Neuronal stem cell (in vitro differentiated cells): Measurements from ENCODE around the gene GSG1L2.
A peak's percentile ranks its signal among the peaks of the same experiment; 100 is the strongest.

Experiments
- DNase-seq: peaks from one replicate; pipeline ENCODE4 v3.0.0-alpha.2; 2013; ENCODE audit warnings: low spot score
- H2AFZ ChIP-seq: one replicate; pipeline ENCODE4 v1.6.1; 2013; ENCODE audit warnings: mild to moderate bottlenecking, low read length, inconsistent platforms
- H2AK5ac ChIP-seq: 2 replicates; pipeline ENCODE4 v1.6.1; 2013; ENCODE audit warnings: low read depth, mild to moderate bottlenecking, inconsistent platforms, low read length, moderate library complexity, mixed read lengths
- H2BK120ac ChIP-seq: 2 replicates; pipeline ENCODE4 v1.6.1; 2013; ENCODE audit warnings: low read depth, mild to moderate bottlenecking, inconsistent platforms, low read length, moderate library complexity, mixed read lengths
- H2BK12ac ChIP-seq: one replicate; pipeline ENCODE4 v1.6.1; 2013; ENCODE audit warnings: low read length, inconsistent platforms
- H2BK15ac ChIP-seq: 2 replicates; pipeline ENCODE4 v1.6.1; 2013; ENCODE audit warnings: mild to moderate bottlenecking, low read length, inconsistent platforms, mixed read lengths
- H2BK5ac ChIP-seq: one replicate; pipeline ENCODE4 v1.6.1; 2013; ENCODE audit warnings: inconsistent platforms, mild to moderate bottlenecking, low read length, moderate library complexity
- H3K14ac ChIP-seq: one replicate; pipeline ENCODE4 v1.6.1; 2013; ENCODE audit warnings: low read length, inconsistent platforms
- H3K18ac ChIP-seq: 2 replicates; pipeline ENCODE4 v1.6.1; 2013; ENCODE audit warnings: low read length, inconsistent platforms
- H3K23ac ChIP-seq: 2 replicates; pipeline ENCODE4 v1.6.1; 2013; ENCODE audit warnings: low read depth, mild to moderate bottlenecking, mixed read lengths, low read length, inconsistent platforms; ENCODE audit not compliant: poor library complexity
- H3K27ac ChIP-seq: replicated peaks from 3 replicates; pipeline ENCODE4 v1.5.1; 2013; ENCODE audit warnings: low read length, inconsistent platforms
- H3K27me3 ChIP-seq, 3 experiments: 2 replicates each; pipeline ENCODE4 v1.6.1; 2013; ENCODE audit warnings: low read length in 3 of 3, mild to moderate bottlenecking in 2 of 3, inconsistent platforms in 1 of 3, low read depth in 1 of 3, mixed read lengths in 1 of 3, moderate library complexity in 1 of 3; ENCODE audit not compliant: control insufficient read depth in 3 of 3, insufficient read depth in 3 of 3
- H3K36me3 ChIP-seq, 2 donors: replicated peaks in 1 of 2; 2 replicates each; pipeline ENCODE4 v1.6.1; 2013; ENCODE audit warnings: low read length in 2 of 2; ENCODE audit not compliant: control insufficient read depth in 2 of 2, insufficient read depth in 2 of 2
- H3K4ac ChIP-seq: 2 replicates; pipeline ENCODE4 v1.6.1; 2013; ENCODE audit warnings: inconsistent platforms, mild to moderate bottlenecking, low read length, moderate library complexity
- H3K4me1 ChIP-seq, 2 donors: 1 replicate in 1 of 2; 2 replicates in 1 of 2; pipeline ENCODE4 v1.6.1; 2013; ENCODE audit warnings: low read length in 2 of 2, low read depth in 1 of 2; ENCODE audit not compliant: control insufficient read depth in 2 of 2, insufficient read depth in 1 of 2
- H3K4me2 ChIP-seq: one replicate; pipeline ENCODE4 v1.6.1; 2013; ENCODE audit warnings: mild to moderate bottlenecking, low read length, inconsistent platforms; ENCODE audit not compliant: insufficient read depth, poor library complexity, severe bottlenecking
- H3K4me3 ChIP-seq, 2 donors: 2 replicates each; pipeline ENCODE4 v1.5.1; 2013; ENCODE audit warnings: low read length in 2 of 2, mild to moderate bottlenecking in 2 of 2, inconsistent platforms in 1 of 2, moderate library complexity in 1 of 2
- H3K79me1 ChIP-seq: one replicate; pipeline ENCODE4 v1.6.1; 2013; ENCODE audit warnings: low read depth, mild to moderate bottlenecking, inconsistent platforms, low read length, moderate library complexity
- H3K9ac ChIP-seq: one replicate; pipeline ENCODE4 v1.6.1; 2013; ENCODE audit warnings: mild to moderate bottlenecking, low read depth, low read length, inconsistent platforms; ENCODE audit not compliant: poor library complexity
- H3K9me3 ChIP-seq, 2 donors: replicated peaks in 1 of 2; 2 replicates each; pipeline versions ENCODE3 to v1.6.1; 2013; ENCODE audit warnings: low read length in 2 of 2, mild to moderate bottlenecking in 2 of 2, inconsistent platforms in 1 of 2, low read depth in 1 of 2, mixed read lengths in 1 of 2, moderate library complexity in 1 of 2; ENCODE audit not compliant: control insufficient read depth in 2 of 2, insufficient read depth in 1 of 2
- H4K8ac ChIP-seq: one replicate; pipeline ENCODE4 v1.6.1; 2013; ENCODE audit warnings: low read depth, mild to moderate bottlenecking, inconsistent platforms, low read length, moderate library complexity
- H4K91ac ChIP-seq: one replicate; pipeline ENCODE4 v1.6.1; 2013; ENCODE audit warnings: low read length, low read depth, mild to moderate bottlenecking, inconsistent platforms; ENCODE audit not compliant: poor library complexity
- WGBS, 2 donors: extraction: QIAGEN DNeasy Blood & Tissue Kit; methylation state at CpG; one replicate each; pipeline ENCODE4 v1.1.7; 2013; ENCODE audit warnings: missing lambda C conversion rate in 2 of 2, mixed read lengths in 1 of 2; ENCODE audit not compliant: insufficient read length in 2 of 2, insufficient replicate concordance in 1 of 2; ENCODE audit errors: extremely low coverage in 2 of 2; 5-methylcytosine and 5-hydroxymethylcytosine counted together

Gene GSG1L2

DNA sequence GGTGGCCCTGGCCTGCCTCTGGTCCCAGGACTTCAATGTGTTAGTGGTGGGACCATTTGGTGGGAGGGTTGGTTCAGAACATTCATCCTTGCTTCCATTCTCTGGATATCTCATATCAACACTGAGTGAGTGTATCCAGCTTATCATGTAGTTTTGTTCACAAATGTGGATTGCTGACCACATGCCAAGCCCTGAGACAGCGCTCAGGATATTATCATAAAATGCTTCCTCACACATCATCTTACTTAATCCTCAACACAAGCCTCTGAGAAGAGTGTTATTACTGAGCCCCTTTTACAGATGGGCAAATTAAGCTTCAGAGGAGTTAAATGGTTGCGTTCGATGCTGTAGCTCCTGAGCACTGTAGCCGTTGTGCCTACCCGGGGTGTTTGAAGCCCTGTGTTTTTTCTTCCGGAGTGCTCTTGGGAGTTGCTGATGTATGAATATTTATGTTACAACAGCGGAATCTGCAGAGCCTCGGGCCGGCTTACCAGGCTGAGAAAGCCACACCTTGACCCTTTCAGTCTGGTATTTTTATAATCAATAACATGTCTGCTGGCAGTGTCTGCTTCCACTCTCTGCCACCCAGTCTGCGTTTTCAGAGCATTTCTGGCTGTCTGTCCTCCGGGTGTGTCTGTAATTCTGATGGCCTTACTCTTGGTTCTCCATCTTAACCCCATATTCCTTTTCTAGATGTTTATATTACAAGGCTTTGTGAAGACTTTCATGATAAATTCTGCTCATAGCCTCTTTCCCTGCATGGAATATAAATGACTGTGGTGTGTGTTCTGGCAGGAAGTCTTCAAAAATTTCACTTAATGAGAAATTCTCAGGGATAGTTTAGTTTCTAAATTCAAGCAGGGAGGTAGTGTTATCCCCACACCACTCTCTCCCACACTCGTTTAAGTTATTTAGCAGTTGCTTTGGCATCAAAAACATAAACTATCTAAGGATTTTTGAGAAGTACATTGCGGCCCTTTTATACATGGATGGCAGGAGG lies 6.7 kb upstream of the GSG1L2 start:
- no peak overlapping the region for H4K91ac ChIP-seq
- H2BK5ac ChIP-seq, result no peak overlapping the region
- no peak overlapping the region for H3K4me2 ChIP-seq
- no peak overlapping the region for H2AK5ac ChIP-seq
- H3K23ac ChIP-seq, result no peak overlapping the region
- no peak overlapping the region for H3K4ac ChIP-seq
- H3K27ac ChIP-seq, result no peak overlapping the region
- H3K36me3 ChIP-seq, result no peaks in the 10 kb centered on the region
- H3K4me3 ChIP-seq, result no peak overlapping the region
- H3K14ac ChIP-seq, result no peak overlapping the region
- H3K4me1 ChIP-seq, result peaks cover 0 to 2% of the 10 kb centered on the region in 2 donors
- H3K27me3 ChIP-seq, result no peaks in the 10 kb centered on the region
- H2AFZ ChIP-seq, result no peak overlapping the region
- no CpG with 5 or more reads among the region's 13 CpGs for WGBS, 2 donors
- H2BK15ac ChIP-seq, result no peak overlapping the region
- H2BK120ac ChIP-seq, result no peak overlapping the region
- H3K9me3 ChIP-seq, result no peaks in the 10 kb centered on the region
- no peak overlapping the region for H2BK12ac ChIP-seq
- H3K9ac ChIP-seq, result no peak overlapping the region
- H4K8ac ChIP-seq, result no peak overlapping the region
- no peaks in the 10 kb centered on the region for H3K79me1 ChIP-seq
- DNase-seq, result no peak
- H3K18ac ChIP-seq, result peak overlapping the region; percentile 25

DNA sequence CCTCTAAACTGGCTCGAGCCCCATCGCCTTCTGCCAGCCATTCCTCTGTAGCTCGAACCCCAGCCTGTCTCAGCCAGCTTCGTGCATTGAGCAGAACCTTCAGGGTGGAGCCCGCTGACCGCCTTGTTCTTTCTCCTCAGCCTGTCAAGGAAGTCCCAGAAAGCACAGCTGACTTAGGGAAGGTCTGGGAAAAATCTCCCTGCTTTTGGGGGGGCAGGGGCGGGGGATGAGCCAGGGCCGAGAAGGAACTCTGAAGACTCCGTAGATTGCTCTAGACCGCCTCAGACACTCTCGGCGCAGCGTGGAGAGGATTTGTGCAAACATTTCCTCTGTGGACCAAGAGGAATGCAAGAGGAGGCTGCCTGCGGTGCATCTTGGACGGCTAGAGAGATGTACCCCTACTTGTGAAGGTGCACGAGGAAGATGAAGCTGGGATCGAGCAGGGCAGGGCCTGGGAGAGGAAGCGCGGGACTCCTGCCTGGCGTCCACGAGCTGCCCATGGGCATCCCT lies 3.8 kb upstream of the GSG1L2 start, which contains the start of gene GLP2R:
Gene GLP2R, plus strand, starts transcription at position 284 of the 510 bp plus-strand sequence. Its CDS starts 140 bp downstream, at position 424.
- H3K4me2 ChIP-seq, result no peak within 1 kb of the TSS
- H3K23ac ChIP-seq, result peak within 1 kb of the TSS; percentile 47
- no peaks in the 10 kb centered on the region for H3K9me3 ChIP-seq
- peak within 1 kb of the TSS; percentile 15 for H2BK15ac ChIP-seq
- peak within 1 kb of the TSS; percentile 21 for H3K18ac ChIP-seq
- H3K27ac ChIP-seq, result no peak within 1 kb of the TSS
- H2AFZ ChIP-seq, result no peak within 1 kb of the TSS
- peak within 1 kb of the TSS; percentile 68 for H3K9ac ChIP-seq
- H2BK120ac ChIP-seq, result no peak within 1 kb of the TSS
- no peak within 1 kb of the TSS for H4K8ac ChIP-seq
- no peak within 1 kb of the TSS for H4K91ac ChIP-seq
- whole genome bisulfite sequencing, 2 donors, result no CpG with 5 or more reads among the region's 21 CpGs
- no peak within 1 kb of the TSS for H3K4ac ChIP-seq
- peaks cover 0 to 2% of the 10 kb centered on the region in 2 donors for H3K4me1 ChIP-seq
- no peaks in the 10 kb centered on the region for H3K79me1 ChIP-seq
- no peak within 1 kb of the TSS for H2AK5ac ChIP-seq
- no peak for DNase-seq
- H3K4me3 ChIP-seq, result no peak within 1 kb of the TSS
- no peak within 1 kb of the TSS for H3K14ac ChIP-seq
- no peak within 1 kb of the TSS for H2BK12ac ChIP-seq
- no peak within 1 kb of the TSS for H2BK5ac ChIP-seq
- H3K36me3 ChIP-seq, result no peaks in the 10 kb centered on the region
- H3K27me3 ChIP-seq, result no peaks in the 10 kb centered on the region

DNA sequence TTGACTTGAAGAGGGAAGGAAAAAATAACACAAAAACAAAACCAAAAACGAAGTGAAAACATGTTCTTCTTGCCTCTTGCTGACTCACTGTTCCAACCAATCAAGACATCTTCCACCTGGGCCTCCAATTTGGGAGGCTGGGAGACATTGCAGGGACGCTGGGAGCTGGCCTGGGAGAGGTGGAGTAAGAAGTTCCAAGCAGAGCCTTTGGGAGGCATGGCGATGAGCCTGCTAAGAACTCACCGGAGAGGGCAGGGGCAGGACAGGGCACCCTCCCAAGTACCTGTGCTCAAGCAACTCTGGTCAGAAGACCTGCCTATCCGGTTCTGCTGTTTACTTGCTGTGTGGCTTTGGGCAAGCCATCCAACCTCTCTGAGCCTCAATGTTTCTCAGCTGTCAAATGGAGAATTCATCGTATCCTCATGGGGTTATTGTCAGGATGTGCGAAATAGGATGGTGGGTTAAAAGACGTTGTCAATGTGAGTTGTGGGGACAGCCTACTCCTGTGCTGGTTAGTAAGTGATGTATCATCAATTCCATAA lies 3.0 kb upstream of the GSG1L2 start:
- no peak overlapping the region for H2BK12ac ChIP-seq
- no peak overlapping the region for H3K4me3 ChIP-seq
- no peak for DNase-seq
- H3K4me2 ChIP-seq, result no peak overlapping the region
- no peak overlapping the region for H2BK120ac ChIP-seq
- H3K27ac ChIP-seq, result no peak overlapping the region
- H3K9me3 ChIP-seq, result no peaks in the 10 kb centered on the region
- no peak overlapping the region for H2BK15ac ChIP-seq
- H3K4me1 ChIP-seq, result peaks cover 0 to 2% of the 10 kb centered on the region in 2 donors
- H3K18ac ChIP-seq, result no peak overlapping the region
- no CpG with 5 or more reads among the region's 8 CpGs for WGBS, 2 donors
- no peak overlapping the region for H2BK5ac ChIP-seq
- no peak overlapping the region for H3K4ac ChIP-seq
- H2AFZ ChIP-seq, result no peak overlapping the region
- H3K36me3 ChIP-seq, result no peaks in the 10 kb centered on the region
- H3K79me1 ChIP-seq, result no peaks in the 10 kb centered on the region
- no peak overlapping the region for H4K8ac ChIP-seq
- H3K14ac ChIP-seq, result no peak overlapping the region
- H3K23ac ChIP-seq, result no peak overlapping the region
- no peaks in the 10 kb centered on the region for H3K27me3 ChIP-seq
- no peak overlapping the region for H3K9ac ChIP-seq
- no peak overlapping the region for H2AK5ac ChIP-seq
- no peak overlapping the region for H4K91ac ChIP-seq

DNA sequence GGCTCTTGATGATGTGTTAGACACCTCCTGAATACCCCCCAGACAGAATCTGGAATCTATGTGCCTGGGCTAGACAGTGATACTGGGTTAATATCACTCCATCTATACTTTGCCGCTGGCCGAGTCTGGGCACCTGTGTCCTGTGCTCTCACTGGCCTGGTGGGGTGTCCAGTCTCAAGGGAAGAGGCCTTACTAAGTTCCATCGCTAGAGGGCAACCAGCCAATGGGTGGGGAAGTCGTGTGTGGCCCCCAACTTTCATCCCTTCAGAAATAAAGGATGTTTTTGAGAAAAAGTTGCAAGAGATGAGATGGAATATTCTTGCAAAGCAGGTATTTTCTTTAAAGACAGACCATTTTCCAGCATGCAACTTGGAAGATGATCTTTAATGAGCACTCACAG lies 2.2 kb upstream of the GSG1L2 start:
- DNase-seq, result no peak
- no peak overlapping the region for H4K91ac ChIP-seq
- no peak overlapping the region for H3K14ac ChIP-seq
- no peak overlapping the region for H3K4me2 ChIP-seq
- peaks cover 0 to 2% of the 10 kb centered on the region in 2 donors for H3K4me1 ChIP-seq
- H3K9me3 ChIP-seq, result no peaks in the 10 kb centered on the region
- H4K8ac ChIP-seq, result no peak overlapping the region
- no peak overlapping the region for H2AFZ ChIP-seq
- no peaks in the 10 kb centered on the region for H3K79me1 ChIP-seq
- H3K27me3 ChIP-seq, result no peaks in the 10 kb centered on the region
- no peak overlapping the region for H3K4me3 ChIP-seq
- no peak overlapping the region for H3K18ac ChIP-seq
- H3K27ac ChIP-seq, result no peak overlapping the region
- no peaks in the 10 kb centered on the region for H3K36me3 ChIP-seq
- H2BK15ac ChIP-seq, result no peak overlapping the region
- no peak overlapping the region for H2BK5ac ChIP-seq
- H3K9ac ChIP-seq, result no peak overlapping the region
- no peak overlapping the region for H2BK120ac ChIP-seq
- H3K4ac ChIP-seq, result no peak overlapping the region
- H2BK12ac ChIP-seq, result no peak overlapping the region
- no CpG with 5 or more reads among the region's 4 CpGs for WGBS, 2 donors
- no peak overlapping the region for H2AK5ac ChIP-seq
- no peak overlapping the region for H3K23ac ChIP-seq
